Measurements from ENCODE around the gene CMPK2.

The CMPK2 gene

GRCh38 chr2:6846540-6846939 lies 19.2 kb downstream of the CMPK2 start:
- ChIA-PET POLR2A (no interaction called here), CTCF (interaction anchor here (0.5 to 2.0 kb wide), 6 partner anchors 198 to 1731 kb away, joined by 3 to 7 read pairs (median 4); no protein-coding TSS in a partner anchor)
- H3K4me1 ChIP-seq (ENCODE audit: control insufficient read depth, insufficient read depth, low read length) = no peaks in the 10 kb centered on the region
- H3K9me3 ChIP-seq (ENCODE audit: control insufficient read depth, insufficient read depth, low read depth, low read length) = no peaks in the 10 kb centered on the region
- no peak overlapping the region for H3K4me3 ChIP-seq (ENCODE audit: low read depth, low read length)
- no peak for TF ChIP-seq ZFHX2 (tag by site-specific recombination; conservative IDR thresholded peaks at IDR 0.05)
- TF ChIP-seq, protein P1, sequence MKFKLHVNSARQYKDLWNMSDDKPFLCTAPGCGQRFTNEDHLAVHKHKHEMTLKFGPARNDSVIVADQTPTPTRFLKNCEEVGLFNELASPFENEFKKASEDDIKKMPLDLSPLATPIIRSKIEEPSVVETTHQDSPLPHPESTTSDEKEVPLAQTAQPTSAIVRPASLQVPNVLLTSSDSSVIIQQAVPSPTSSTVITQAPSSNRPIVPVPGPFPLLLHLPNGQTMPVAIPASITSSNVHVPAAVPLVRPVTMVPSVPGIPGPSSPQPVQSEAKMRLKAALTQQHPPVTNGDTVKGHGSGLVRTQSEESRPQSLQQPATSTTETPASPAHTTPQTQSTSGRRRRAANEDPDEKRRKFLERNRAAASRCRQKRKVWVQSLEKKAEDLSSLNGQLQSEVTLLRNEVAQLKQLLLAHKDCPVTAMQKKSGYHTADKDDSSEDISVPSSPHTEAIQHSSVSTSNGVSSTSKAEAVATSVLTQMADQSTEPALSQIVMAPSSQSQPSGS (tag by site-specific recombination; IDR thresholded peaks at IDR 0.05; ENCODE audit: low read depth) = no peak
- TF ChIP-seq PRDM2 (tag by site-specific recombination; IDR thresholded peaks at IDR 0.05; ENCODE audit: borderline replicate concordance) = no peak
- no peak for TF ChIP-seq SP3 (tag by site-specific recombination; IDR thresholded peaks at IDR 0.05)
- TF ChIP-seq ZNF10 (tag by site-specific recombination; IDR thresholded peaks at IDR 0.05) = no peak
- TF ChIP-seq ZNF239 (tag by site-specific recombination; IDR thresholded peaks at IDR 0.05) = no peak
- no peak for TF ChIP-seq ZNF280D (tag by site-specific recombination; IDR thresholded peaks at IDR 0.05)
- TF ChIP-seq ZNF140 (tag by site-specific recombination; IDR thresholded peaks at IDR 0.05) = no peak
- TF ChIP-seq ZNF138 (tag by site-specific recombination; IDR thresholded peaks at IDR 0.05; ENCODE audit: borderline replicate concordance) = no peak
- no peak for TF ChIP-seq KLF10 (tag by site-specific recombination; IDR thresholded peaks at IDR 0.05)
- TF ChIP-seq ZNF221 (tag by site-specific recombination; IDR thresholded peaks at IDR 0.05; ENCODE audit: borderline replicate concordance) = no peak
- no peak for TF ChIP-seq BCL11B (tag by site-specific recombination; IDR thresholded peaks at IDR 0.05; ENCODE audit: low read depth)
- TF ChIP-seq, protein P2, sequence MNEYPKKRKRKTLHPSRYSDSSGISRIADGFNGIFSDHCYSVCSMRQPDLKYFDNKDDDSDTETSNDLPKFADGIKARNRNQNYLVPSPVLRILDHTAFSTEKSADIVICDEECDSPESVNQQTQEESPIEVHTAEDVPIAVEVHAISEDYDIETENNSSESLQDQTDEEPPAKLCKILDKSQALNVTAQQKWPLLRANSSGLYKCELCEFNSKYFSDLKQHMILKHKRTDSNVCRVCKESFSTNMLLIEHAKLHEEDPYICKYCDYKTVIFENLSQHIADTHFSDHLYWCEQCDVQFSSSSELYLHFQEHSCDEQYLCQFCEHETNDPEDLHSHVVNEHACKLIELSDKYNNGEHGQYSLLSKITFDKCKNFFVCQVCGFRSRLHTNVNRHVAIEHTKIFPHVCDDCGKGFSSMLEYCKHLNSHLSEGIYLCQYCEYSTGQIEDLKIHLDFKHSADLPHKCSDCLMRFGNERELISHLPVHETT (tag by site-specific recombination; IDR thresholded peaks at IDR 0.05) = no peak
- no peak for TF ChIP-seq ZNF350 (tag by site-specific recombination; IDR thresholded peaks at IDR 0.05)
- no peak for TF ChIP-seq INSM2 (tag by site-specific recombination; IDR thresholded peaks at IDR 0.05)
- TF ChIP-seq ZBTB1 (tag by site-specific recombination; IDR thresholded peaks at IDR 0.05) = no peak
- TF ChIP-seq PATZ1 (tag by site-specific recombination; IDR thresholded peaks at IDR 0.05) = no peak
- no peak for TF ChIP-seq ZNF571 (tag by site-specific recombination; IDR thresholded peaks at IDR 0.05)
- no peak for TF ChIP-seq ZNF202 (tag by site-specific recombination; IDR thresholded peaks at IDR 0.05; ENCODE audit: borderline replicate concordance)
- no peak overlapping the region for H3K27ac ChIP-seq (ENCODE audit: extremely low read depth, low read depth, low read length)
- peaks cover 0 to 4% of the 10 kb centered on the region in 2 experiments; a peak in 1 of 3 replicates for H3K36me3 ChIP-seq (ENCODE audit: control insufficient read depth in 2 of 2, insufficient read depth in 1 of 2, low read length in 2 of 2)

All from HEK293 (cell line).